Stimulated activated naive B cell treated with anti-CD40 and anti-IgM and Interleukin-4, amounts not matched to agents 10 μg/mL and 1 μg/mL and 100 μg/mL, for 72 hours (primary cell): Measurements from ENCODE around the gene FBXL17.
A peak's percentile ranks its signal among the peaks of the same experiment; 100 is the strongest.

Experiments
- ATAC-seq, 2 donors: fragments of 150-1000 bp; cut with Tn5 transposase; replicated peaks; 2 replicates each; pipeline ENCODE4 v1.10.0; 2021; ENCODE audit warnings: moderate library complexity in 1 of 2
- DNase-seq: peaks from one replicate; pipeline ENCODE4 v3.0.0; 2021
- H3K27ac Mint-ChIP-seq: one replicate; pipeline ENCODE4 v1.8.0; 2022; ENCODE audit warnings: mild to moderate bottlenecking, mixed read lengths
- H3K27me3 Mint-ChIP-seq, 2 donors: one replicate each; pipeline ENCODE4 v1.8.0; 2022; ENCODE audit warnings: mixed read lengths in 2 of 2
- H3K36me3 Mint-ChIP-seq, 2 donors: one replicate each; pipeline ENCODE4 v1.8.0; 2022; ENCODE audit warnings: mixed read lengths in 2 of 2, mild to moderate bottlenecking in 1 of 2
- H3K4me1 Mint-ChIP-seq, 2 donors: one replicate each; pipeline ENCODE4 v1.8.0; 2022; ENCODE audit warnings: mixed read lengths in 2 of 2, mild to moderate bottlenecking in 1 of 2
- H3K4me3 Mint-ChIP-seq, 2 donors: one replicate each; pipeline ENCODE4 v1.8.0; 2022; ENCODE audit warnings: mild to moderate bottlenecking in 2 of 2, mixed read lengths in 2 of 2, moderate library complexity in 1 of 2
- H3K9me3 Mint-ChIP-seq, 2 donors: one replicate each; pipeline ENCODE4 v1.8.0; 2022; ENCODE audit warnings: mixed read lengths in 2 of 2, mild to moderate bottlenecking in 1 of 2

Gene FBXL17

DNA sequence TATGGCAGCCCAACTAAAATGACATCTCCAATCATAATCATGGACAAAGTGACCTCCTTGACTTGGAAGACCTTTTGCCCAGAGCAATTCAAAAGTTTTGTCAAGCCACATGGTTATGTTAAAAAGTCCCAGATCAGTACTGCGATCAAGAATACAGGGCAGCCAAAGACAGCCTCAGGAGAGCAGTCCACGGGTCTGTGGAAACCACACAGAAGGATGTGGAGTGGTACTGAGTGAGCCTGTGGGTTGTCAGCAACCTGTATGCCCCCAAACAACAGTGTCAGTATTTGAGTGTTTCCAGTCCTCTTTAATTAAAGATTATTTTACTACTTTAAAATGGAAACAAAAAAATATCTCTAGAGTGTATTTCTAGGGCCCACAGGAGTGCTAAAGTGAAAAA is 365.8 kb downstream of the FBXL17 start:
- Mint-ChIP-seq H3K9me3 (no peaks in the 10 kb centered on the region), H3K36me3 (peaks cover 8 to 19% of the 10 kb centered on the region in 2 donors), H3K27ac (no peak overlapping the region), H3K4me1 (peaks cover 0 to 3% of the 10 kb centered on the region in 2 donors), H3K4me3 (no peak overlapping the region), H3K27me3 (no peaks in the 10 kb centered on the region)
- DNase-seq, result no peak
- ATAC-seq, result no peak

DNA sequence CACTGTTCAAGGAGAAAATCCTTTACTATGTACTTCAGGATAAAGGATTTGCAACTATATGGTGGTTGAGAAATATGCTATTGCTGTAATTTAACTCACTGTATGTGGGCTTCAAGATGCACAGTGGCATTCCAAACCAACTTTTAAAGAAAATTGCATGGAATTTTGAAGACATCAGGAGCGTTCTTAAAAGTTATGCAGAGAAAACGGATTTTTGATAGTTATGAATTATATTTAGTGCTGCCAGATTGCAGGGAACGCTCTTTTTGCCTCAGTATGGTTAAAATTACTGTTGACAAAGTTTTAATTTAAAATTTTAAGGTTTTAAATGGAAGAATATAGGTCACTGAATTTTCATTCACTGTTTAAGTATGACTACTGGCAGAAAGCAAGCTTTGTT is 375.1 kb downstream of the FBXL17 start:
- ATAC-seq, result no peak
- no peak overlapping the region for H3K4me3 Mint-ChIP-seq
- no peak overlapping the region for H3K27ac Mint-ChIP-seq
- no peak for DNase-seq
- peaks cover 0 to 4% of the 10 kb centered on the region in 2 donors for H3K36me3 Mint-ChIP-seq
- no peaks in the 10 kb centered on the region for H3K27me3 Mint-ChIP-seq
- H3K9me3 Mint-ChIP-seq, result no peaks in the 10 kb centered on the region
- peaks cover 3 to 10% of the 10 kb centered on the region in 2 donors for H3K4me1 Mint-ChIP-seq

DNA sequence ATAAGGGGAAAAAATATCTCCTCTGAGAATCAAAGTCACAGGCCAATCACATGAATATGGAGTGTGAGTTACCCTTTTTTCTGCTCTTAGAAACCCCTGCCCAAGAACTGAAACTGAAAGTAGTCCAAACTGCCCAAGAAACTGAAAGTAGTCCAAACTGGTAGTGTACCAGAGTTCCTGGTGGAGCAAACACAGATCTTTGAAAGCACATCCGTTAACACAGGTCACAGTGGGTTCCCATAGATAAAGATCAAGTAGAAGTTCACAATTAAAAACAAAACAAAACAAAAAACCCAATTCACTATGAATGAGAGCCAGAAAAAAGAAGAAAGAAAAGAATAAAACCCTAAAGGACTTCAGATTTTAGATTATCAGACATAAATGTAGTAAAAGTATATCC is 378.7 kb downstream of the FBXL17 start:
- H3K27ac Mint-ChIP-seq, result peak overlapping the region; percentile 86

DNA sequence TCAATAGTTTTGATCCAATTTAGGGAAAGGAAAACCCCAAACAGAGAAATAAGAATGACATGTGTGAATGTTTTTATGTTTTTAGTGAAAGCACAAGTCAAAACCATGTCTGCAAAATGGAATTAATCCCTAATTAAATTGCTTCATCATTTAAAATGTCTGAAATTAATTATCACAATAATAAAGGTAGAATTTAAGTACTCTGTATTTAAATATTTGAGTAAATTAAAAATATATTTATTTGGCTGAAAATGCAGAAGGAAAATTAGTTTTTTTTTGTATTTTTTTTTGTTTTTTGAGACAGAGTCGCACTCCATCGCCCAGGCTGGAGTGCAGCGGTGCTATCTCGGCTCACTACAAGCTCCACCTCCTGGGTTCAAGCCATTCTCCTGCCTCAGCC is 380.7 kb downstream of the FBXL17 start:
- H3K9me3 Mint-ChIP-seq, result no peaks in the 10 kb centered on the region
- H3K27ac Mint-ChIP-seq, result no peak overlapping the region
- peaks cover 0 to 5% of the 10 kb centered on the region in 2 donors for H3K36me3 Mint-ChIP-seq
- no peak for ATAC-seq
- H3K4me1 Mint-ChIP-seq, result peaks cover 3 to 10% of the 10 kb centered on the region in 2 donors
- no peaks in the 10 kb centered on the region for H3K27me3 Mint-ChIP-seq
- H3K4me3 Mint-ChIP-seq, result no peak overlapping the region
- DNase-seq, result no peak

More for the DNA sequence above, 378.7 kb downstream of the FBXL17 start:
- Mint-ChIP-seq H3K4me1 (peaks cover 3 to 10% of the 10 kb centered on the region in 2 donors), H3K4me3 (peak overlapping the region; percentile 56 to 80), H3K9me3 (no peaks in the 10 kb centered on the region), H3K36me3 (no peaks in the 10 kb centered on the region), H3K27me3 (no peaks in the 10 kb centered on the region)
- peak; percentile 7 for DNase-seq
- ATAC-seq, result peak; percentile 65 to 82

DNA sequence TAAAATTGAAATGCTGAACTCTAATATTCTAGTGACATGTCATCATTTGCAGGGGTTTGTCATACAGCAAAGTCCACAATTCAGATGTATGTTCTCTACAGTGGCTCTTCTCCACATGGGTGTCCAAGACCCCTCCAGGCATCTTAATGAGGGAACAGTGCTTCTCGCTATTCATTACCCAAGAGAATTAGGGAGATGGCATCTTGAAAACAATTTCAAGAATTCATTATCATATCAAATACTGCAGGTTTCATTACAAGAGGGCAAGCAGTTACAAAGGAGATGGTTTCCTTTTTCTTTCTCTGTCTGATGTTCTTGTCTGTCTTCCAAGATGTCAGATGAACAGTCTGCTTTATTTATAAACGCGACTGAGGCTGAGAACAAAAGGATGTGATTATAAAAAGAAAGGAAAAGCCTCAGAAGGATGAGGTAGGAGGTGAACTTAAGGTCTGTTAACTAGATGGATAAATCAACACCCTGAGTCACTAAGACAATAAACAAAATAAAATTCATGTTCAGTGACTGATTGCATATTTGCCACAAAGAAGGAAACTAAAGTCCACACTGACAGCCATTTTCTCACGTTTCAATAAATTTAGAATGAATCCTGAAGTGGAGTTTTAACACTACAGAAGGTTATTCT is 384.4 kb downstream of the FBXL17 start:
- Mint-ChIP-seq H3K36me3 (peaks cover 0 to 8% of the 10 kb centered on the region in 2 donors), H3K27ac (no peak overlapping the region), H3K27me3 (no peaks in the 10 kb centered on the region), H3K4me1 (no peaks in the 10 kb centered on the region), H3K9me3 (peaks cover 0 to 1% of the 10 kb centered on the region in 2 donors), H3K4me3 (no peak overlapping the region)
- ATAC-seq, result no peak
- DNase-seq, result no peak

DNA sequence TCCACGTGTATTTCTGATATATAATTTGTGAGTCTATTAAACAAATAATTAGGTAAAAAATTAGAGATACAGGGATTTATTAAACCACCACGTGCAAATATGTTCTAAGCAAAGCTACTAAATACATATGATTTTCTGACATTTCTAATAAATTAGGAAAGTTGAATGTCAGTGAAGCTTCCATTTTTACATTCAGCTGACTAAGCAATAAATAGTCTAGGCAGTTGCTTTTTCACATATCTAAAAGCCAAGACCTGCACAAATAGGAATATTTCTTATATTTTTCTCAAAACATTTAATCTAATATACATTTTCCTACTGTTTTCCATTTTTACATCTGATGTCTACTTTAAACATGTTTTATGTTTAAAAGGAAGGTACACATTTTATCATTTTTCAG is 388.6 kb downstream of the FBXL17 start:
- H3K27ac Mint-ChIP-seq, result no peak overlapping the region
- peaks cover 3 to 13% of the 10 kb centered on the region in 2 donors for H3K36me3 Mint-ChIP-seq
- no peaks in the 10 kb centered on the region for H3K27me3 Mint-ChIP-seq
- DNase-seq (no peak), ATAC-seq (no peak)
- H3K9me3 Mint-ChIP-seq, result peaks cover 0 to 1% of the 10 kb centered on the region in 2 donors
- H3K4me1 Mint-ChIP-seq, result peaks cover 0 to 2% of the 10 kb centered on the region in 2 donors
- H3K4me3 Mint-ChIP-seq, result no peak overlapping the region

DNA sequence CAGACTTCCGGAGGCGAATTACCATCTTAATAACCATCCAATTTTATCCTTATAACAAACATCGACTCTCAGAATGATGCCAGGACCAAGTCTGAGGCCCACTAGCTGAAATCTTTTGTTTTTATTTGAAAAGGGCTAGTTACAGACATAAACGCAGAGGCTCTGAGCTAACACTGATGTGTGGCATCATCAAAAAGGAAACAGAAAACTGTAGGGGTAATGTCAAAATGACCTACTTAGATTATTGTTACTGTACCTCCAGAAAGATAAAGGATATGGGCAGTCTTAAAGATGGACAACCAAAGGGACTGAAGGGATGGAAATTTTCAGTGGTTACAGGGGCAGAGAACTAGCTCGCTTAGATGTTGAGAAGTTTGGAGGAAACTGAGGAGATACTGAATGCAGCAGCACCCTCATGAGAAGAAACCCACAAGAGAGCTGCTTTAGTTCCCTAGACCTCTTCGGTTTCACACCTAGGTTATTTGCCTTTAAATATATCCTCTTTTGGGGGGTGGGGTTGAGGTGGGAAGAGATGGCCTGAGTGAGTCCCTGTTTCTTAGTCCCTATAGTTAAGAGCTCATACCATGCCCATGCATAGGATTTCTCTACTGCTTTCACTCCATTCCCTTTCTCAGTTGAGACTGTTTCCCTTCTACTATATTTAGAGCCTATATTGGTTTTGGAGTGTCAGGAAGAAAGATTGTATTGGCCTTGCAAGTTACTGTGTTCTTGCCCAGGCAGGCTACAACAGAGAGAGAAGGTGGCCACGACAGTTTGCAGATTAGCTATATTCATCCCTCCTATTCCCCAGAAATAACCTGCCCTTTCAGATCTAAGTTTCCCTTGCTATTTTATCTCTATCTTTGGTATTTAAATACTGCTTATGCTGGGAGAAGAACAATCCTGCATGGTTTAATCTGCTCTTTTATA is 390.8 kb downstream of the FBXL17 start:
- no peak for DNase-seq
- peaks cover 3 to 7% of the 10 kb centered on the region in 2 donors for H3K36me3 Mint-ChIP-seq
- peaks cover 0 to 2% of the 10 kb centered on the region in 2 donors for H3K4me1 Mint-ChIP-seq
- peaks cover 0 to 1% of the 10 kb centered on the region in 2 donors for H3K9me3 Mint-ChIP-seq
- no peak overlapping the region for H3K27ac Mint-ChIP-seq
- H3K27me3 Mint-ChIP-seq, result no peaks in the 10 kb centered on the region
- H3K4me3 Mint-ChIP-seq, result no peak overlapping the region
- no peak for ATAC-seq

DNA sequence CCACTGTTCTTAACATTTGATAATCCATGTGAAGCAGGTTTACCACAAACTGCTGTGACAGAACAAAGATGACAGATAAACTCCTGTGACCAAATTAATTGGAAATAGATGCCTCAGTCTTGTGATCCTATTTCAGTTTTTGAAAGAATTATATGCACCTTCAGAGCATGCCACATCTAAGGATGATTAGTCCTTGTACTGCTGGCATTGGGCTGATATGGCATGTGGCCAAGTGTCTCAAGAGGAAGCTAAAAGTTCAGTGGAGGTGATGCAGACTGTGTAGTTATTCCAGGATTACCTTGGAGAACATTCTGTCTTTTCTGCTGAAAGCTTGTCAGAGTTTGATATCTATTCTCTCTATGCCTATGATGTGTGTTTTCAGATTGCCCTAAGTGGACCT is 396.8 kb downstream of the FBXL17 start:
- no peak for ATAC-seq
- Mint-ChIP-seq H3K9me3 (no peaks in the 10 kb centered on the region), H3K4me3 (no peak overlapping the region), H3K27ac (no peak overlapping the region), H3K36me3 (peaks cover 8 to 10% of the 10 kb centered on the region in 2 donors), H3K27me3 (no peaks in the 10 kb centered on the region), H3K4me1 (no peaks in the 10 kb centered on the region)
- DNase-seq, result no peak

DNA sequence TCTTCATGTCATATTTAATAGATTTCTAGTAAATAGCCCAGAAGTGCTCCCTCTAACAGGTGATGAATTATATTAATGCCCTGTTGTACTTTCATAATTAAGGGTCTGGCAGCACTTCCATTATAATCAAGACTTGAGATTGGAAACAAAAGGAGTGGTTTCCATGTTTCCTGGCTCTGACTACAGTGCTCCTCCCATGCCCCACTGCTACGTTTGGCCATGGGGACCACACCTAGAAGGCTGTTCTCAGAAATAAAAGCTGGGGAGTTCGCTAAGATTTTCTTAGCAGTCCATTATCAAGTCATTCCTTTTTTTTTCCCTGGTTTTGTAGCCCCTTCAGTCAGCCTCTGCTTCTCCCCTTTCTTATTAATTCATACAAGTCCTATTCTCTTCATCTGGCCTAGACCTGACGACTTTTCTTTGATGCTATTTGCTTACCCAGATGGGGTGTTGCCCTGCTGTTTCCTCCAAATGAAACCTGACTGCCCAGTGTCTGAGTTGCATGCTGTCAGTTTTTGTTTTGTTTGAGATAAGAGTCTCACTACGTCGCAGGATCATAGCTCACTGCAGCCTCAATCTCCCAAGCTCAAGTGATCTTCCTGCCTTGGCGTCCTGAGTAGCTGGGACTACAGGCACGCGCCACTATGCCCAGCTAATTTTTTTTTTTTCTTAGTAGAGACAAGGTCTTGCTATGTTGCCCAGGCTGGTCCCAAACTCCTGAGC is 399.0 kb downstream of the FBXL17 start:
- Mint-ChIP-seq H3K36me3 (peaks cover 5 to 6% of the 10 kb centered on the region in 2 donors), H3K27ac (no peak overlapping the region), H3K9me3 (no peaks in the 10 kb centered on the region), H3K4me1 (no peaks in the 10 kb centered on the region), H3K27me3 (no peaks in the 10 kb centered on the region), H3K4me3 (no peak overlapping the region)
- DNase-seq, result no peak
- no peak for ATAC-seq

DNA sequence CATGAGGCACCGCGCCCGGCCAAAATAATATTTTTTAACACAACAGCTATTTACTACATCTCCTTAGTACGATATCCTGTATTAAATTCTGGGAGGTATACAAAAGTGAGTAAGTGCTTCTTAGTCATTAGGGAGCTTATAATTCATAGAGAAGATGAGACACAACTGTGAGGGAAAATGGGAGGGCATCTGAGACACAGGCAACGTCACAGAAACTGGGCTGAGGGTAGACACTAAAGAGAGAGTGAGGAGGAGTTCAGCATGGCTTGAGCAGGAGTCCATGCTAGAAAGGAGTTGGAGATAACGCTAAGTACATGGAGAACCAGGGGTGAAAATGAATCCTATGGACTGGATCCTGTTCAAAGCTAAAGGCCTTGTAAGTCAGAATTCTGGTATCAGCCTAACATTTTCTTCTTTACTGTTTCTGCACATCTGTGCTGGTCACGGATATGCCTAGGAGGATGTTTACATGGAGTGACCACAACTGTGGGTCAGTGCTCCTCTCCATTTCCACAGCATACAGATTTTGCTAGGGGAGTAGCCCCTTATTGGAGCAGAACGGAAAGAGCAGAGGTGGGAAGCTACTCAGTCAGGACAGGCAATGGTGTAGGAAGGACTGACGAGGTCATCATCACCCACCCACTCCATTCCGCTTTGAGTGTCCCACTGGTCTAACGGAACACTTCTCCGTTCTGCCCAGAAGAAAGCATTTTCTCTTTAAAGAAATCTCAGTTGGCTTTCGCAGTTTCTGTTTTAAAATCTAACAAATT is 400.8 kb downstream of the FBXL17 start:
- no peaks in the 10 kb centered on the region for H3K27me3 Mint-ChIP-seq
- H3K4me3 Mint-ChIP-seq, result no peak overlapping the region
- H3K9me3 Mint-ChIP-seq, result no peaks in the 10 kb centered on the region
- no peak overlapping the region for H3K27ac Mint-ChIP-seq
- ATAC-seq, result no peak
- H3K36me3 Mint-ChIP-seq, result peaks cover 5 to 6% of the 10 kb centered on the region in 2 donors
- H3K4me1 Mint-ChIP-seq, result no peaks in the 10 kb centered on the region
- no peak for DNase-seq

DNA sequence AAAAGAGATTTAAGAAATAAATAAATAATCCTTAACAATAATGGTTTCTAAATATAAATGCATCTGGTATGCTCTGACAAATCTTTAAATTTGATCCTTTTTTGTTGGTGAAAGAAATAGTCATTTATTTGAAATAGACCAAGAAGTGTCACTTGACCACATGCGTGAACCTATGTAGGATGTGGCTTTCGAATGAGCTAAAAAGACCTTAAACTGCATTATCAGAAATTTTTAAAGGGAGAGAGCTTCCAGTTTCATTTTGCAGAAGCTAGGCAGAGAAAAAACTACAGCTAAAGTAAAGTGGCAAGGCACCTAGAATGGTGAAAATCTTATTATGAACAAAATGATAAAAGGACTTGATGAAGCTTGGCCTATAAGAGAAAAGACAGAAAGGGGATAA is 402.0 kb downstream of the FBXL17 start:
- Mint-ChIP-seq H3K4me1 (no peaks in the 10 kb centered on the region), H3K9me3 (no peaks in the 10 kb centered on the region), H3K27ac (no peak overlapping the region), H3K27me3 (no peaks in the 10 kb centered on the region), H3K36me3 (peaks cover 5 to 6% of the 10 kb centered on the region in 2 donors), H3K4me3 (no peak overlapping the region)
- DNase-seq (no peak), ATAC-seq (no peak)

DNA sequence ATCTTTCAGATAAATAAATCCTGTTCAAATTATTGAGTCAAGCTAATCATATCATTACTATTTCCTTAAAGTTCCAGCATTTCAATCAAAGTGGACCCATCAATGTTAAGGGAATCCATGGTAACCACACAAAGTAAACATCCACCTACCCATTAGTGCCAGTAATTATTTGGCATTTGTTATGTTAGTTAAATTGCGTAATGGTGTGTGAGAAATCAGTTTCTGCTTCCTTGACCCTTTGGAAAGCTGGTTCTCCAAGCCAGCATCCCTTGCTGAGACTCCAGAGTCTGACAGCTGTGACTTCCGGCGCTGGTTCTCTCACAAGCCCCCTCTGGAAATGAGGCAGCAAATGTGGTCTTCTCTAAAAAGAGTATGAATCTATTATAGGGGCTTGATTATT is 402.6 kb downstream of the FBXL17 start:
- no peaks in the 10 kb centered on the region for H3K27me3 Mint-ChIP-seq
- ATAC-seq (no peak), DNase-seq (no peak)

DNA sequence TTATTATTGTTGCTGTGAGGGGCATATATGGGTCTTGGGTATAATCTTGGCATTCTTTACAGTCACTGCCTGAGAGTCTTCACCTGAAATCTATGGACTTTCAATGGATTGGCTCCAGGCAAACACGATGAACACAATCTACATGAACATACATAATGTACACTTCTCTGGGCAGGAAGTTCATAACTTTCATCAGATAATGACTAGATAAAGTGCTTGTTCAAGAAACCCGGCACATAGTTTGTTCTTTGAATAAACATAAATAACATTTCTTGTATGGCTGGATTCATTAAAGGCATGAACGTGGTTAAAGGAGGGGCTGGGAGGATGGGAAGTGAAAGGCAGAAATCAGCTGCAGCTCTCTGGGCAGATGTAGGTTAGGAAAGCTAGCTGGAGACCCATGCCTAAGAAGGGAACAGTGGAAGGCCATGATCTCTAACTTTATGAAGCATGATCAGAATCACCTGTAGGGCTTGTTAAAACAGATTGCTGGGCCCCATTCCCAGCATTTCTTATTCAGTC is 404.3 kb downstream of the FBXL17 start:
- Mint-ChIP-seq H3K4me3 (no peak overlapping the region), H3K9me3 (no peaks in the 10 kb centered on the region), H3K36me3 (peaks cover 0 to 2% of the 10 kb centered on the region in 2 donors), H3K4me1 (no peaks in the 10 kb centered on the region), H3K27ac (no peak overlapping the region), H3K27me3 (no peaks in the 10 kb centered on the region)
- ATAC-seq (no peak), DNase-seq (no peak)

More for the DNA sequence above, 402.6 kb downstream of the FBXL17 start:
- Mint-ChIP-seq H3K27ac (no peak overlapping the region), H3K36me3 (peaks cover 5 to 6% of the 10 kb centered on the region in 2 donors), H3K9me3 (no peaks in the 10 kb centered on the region), H3K4me1 (no peaks in the 10 kb centered on the region), H3K4me3 (no peak overlapping the region)
